ENCODE results near the gene ZNF546. TPM values are rescaled to one million over a fixed set of nuclear protein-coding genes. Genes with fewer than 3 reads are reported as not detected.
A peak's percentile ranks its signal among the peaks of the same experiment; 100 is the strongest.

The ZNF546 gene
- total and polyA plus RNA-seq, 7 donors: 0.69 to 12.8 (median 6.0) TPM

- Histone ChIP-seq H3K4me1 (peaks cover 0 to 23% (median 21%) of the 10 kb centered on the region in 4 donors), H3K27me3 (no peaks in the 10 kb centered on the region), H3K27ac (no peak overlapping the region), H3K4me3 (no peak overlapping the region), H3K36me3 (peaks cover 5 to 17% (median 9%) of the 10 kb centered on the region in 4 donors), H3K9me3 (no peaks in the 10 kb centered on the region)
- intact Hi-C loops (cut with DNase I): no loop called here
- 95 to 97% methylated on average over 15 of the region's 15 CpGs for WGBS, 2 donors
- DNase-seq: no peak
- TF ChIP-seq POLR2A (IDR thresholded peaks at IDR 0.05) (no peak), EP300 (IDR thresholded peaks at IDR 0.05) (no peak), POLR2AphosphoS5 (IDR thresholded peaks at IDR 0.05) (no peak), CTCF (IDR thresholded peaks at IDR 0.05) (no peak)
Observed at GRCh38 chr19:39968789-39969188, 28.1 kb upstream of the ZNF546 start.

DNA sequence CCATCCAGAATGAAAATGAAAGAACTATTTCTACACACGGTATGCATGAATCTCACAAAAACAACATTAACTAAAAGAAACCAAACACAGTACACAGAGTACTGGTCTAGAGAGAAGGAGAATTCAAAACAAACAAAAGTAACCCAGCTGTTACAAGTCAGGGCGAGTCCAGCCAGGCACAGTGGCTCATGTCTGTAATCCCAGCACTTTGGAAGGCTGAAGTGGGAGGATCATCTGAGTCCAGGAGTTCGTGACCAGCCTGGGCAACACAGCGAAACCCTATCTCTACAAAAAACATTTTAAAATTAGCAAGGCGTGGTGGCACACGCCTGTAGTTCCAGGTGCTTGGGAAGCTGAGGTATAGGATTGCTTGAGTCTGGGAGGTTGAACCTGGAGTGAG is 27.6 kb upstream of the ZNF546 start:
- Histone ChIP-seq H3K27me3 (no peaks in the 10 kb centered on the region), H3K27ac (no peak overlapping the region), H3K4me3 (no peak overlapping the region), H3K4me1 (peaks cover 0 to 23% (median 21%) of the 10 kb centered on the region in 4 donors), H3K36me3 (peaks cover 10 to 21% (median 14%) of the 10 kb centered on the region in 4 donors), H3K9me3 (no peaks in the 10 kb centered on the region)
- no peak for TF ChIP-seq POLR2A (IDR thresholded peaks at IDR 0.05)
- no peak for TF ChIP-seq CTCF (IDR thresholded peaks at IDR 0.05)
- TF ChIP-seq EP300 (IDR thresholded peaks at IDR 0.05): no peak
- TF ChIP-seq POLR2AphosphoS5 (IDR thresholded peaks at IDR 0.05): no peak
- no peak for DNase-seq
- WGBS, 2 donors: 46 to 69% methylated on average over 6 of the region's 6 CpGs
- intact Hi-C loops (cut with DNase I): no loop called here

- Histone ChIP-seq H3K4me3 (peak overlapping the region; percentile 66 to 93 (median 80)), H3K9me3 (no peaks in the 10 kb centered on the region), H3K27me3 (no peaks in the 10 kb centered on the region), H3K36me3 (peaks cover 16 to 27% (median 20%) of the 10 kb centered on the region in 4 donors), H3K27ac (peak overlapping the region; percentile 86 to 93 (median 90)), H3K4me1 (peaks cover 0 to 23% (median 21%) of the 10 kb centered on the region in 4 donors)
- TF ChIP-seq POLR2A (IDR thresholded peaks at IDR 0.05): no peak
- no peak for TF ChIP-seq EP300 (IDR thresholded peaks at IDR 0.05)
- TF ChIP-seq POLR2AphosphoS5 (IDR thresholded peaks at IDR 0.05): no peak
- no peak for TF ChIP-seq CTCF (IDR thresholded peaks at IDR 0.05)
- intact Hi-C loops (cut with DNase I): loop anchor here (1.0 to 5.0 kb wide), 4 partner anchors 124 to 418 kb away; partner anchors contain the start of genes DYRK1B and FBL
- no peak for DNase-seq
- WGBS, 2 donors: 63 to 69% methylated on average over 13 of the region's 13 CpGs
Observed at GRCh38 chr19:39969681-39970424, 27.0 kb upstream of the ZNF546 start.

- intact Hi-C loops (cut with DNase I): loop anchor here (1.0 to 5.0 kb wide), 4 partner anchors 124 to 418 kb away; partner anchors contain the start of genes DYRK1B and FBL
- H3K9me3 ChIP-seq: no peaks in the 10 kb centered on the region
- H3K4me1 ChIP-seq: peaks cover 0 to 23% (median 21%) of the 10 kb centered on the region in 4 donors
- H3K36me3 ChIP-seq: peaks cover 19 to 32% (median 21%) of the 10 kb centered on the region in 4 donors
- TF ChIP-seq POLR2A (IDR thresholded peaks at IDR 0.05): no peak
- TF ChIP-seq CTCF (IDR thresholded peaks at IDR 0.05): no peak
- no peak for TF ChIP-seq POLR2AphosphoS5 (IDR thresholded peaks at IDR 0.05)
- 1 to 4% methylated on average over 11 of the region's 11 CpGs for WGBS, 2 donors
- H3K27ac ChIP-seq: peak overlapping the region; percentile 86 to 93 (median 90)
- no peak for DNase-seq
- H3K27me3 ChIP-seq: no peaks in the 10 kb centered on the region
- H3K4me3 ChIP-seq: peak overlapping the region; percentile 66 to 93 (median 80)
Observed at GRCh38 chr19:39970425-39970674, 26.5 kb upstream of the ZNF546 start.

Measured in sigmoid colon (tissue), 7 donors.